A549 (cell line): ENCODE results near the gene PFN3.

Experiments used
- BHLHE40 ChIP-seq: IDR thresholded peaks from 2 replicates; pipeline ENCODE4 v1.6.1; 2012; ENCODE audit warnings: low read depth, low read length, inconsistent platforms
- CEBPB ChIP-seq, 2 experiments: fragments of >200 bp in 1 of 2; sonication (Bioruptor Twin) in 1 of 2; formaldehyde crosslinking in 1 of 2; IDR thresholded peaks; 2 replicates each; pipeline ENCODE4 v1.6.1; 2012 to 2016
- KDM1A ChIP-seq: fragments of 200-600 bp; sonication (generic); IDR thresholded peaks from 2 replicates; pipeline ENCODE4 v1.6.1; 2016; ENCODE audit warnings: low read depth, mild to moderate bottlenecking
- TF ChIP-seq, protein P1 (sequence below): fragments of >200 bp; sonication (Bioruptor Twin); formaldehyde crosslinking; IDR thresholded peaks from 3 replicates; pipeline ENCODE4 v1.5.1; 2016
- TF ChIP-seq, protein P2 (sequence below): IDR thresholded peaks from 2 replicates; pipeline ENCODE4 v1.6.1; 2012
- TF ChIP-seq, protein P3 (sequence below): IDR thresholded peaks from 2 replicates; pipeline ENCODE4 v1.6.1; 2012

DNA sequence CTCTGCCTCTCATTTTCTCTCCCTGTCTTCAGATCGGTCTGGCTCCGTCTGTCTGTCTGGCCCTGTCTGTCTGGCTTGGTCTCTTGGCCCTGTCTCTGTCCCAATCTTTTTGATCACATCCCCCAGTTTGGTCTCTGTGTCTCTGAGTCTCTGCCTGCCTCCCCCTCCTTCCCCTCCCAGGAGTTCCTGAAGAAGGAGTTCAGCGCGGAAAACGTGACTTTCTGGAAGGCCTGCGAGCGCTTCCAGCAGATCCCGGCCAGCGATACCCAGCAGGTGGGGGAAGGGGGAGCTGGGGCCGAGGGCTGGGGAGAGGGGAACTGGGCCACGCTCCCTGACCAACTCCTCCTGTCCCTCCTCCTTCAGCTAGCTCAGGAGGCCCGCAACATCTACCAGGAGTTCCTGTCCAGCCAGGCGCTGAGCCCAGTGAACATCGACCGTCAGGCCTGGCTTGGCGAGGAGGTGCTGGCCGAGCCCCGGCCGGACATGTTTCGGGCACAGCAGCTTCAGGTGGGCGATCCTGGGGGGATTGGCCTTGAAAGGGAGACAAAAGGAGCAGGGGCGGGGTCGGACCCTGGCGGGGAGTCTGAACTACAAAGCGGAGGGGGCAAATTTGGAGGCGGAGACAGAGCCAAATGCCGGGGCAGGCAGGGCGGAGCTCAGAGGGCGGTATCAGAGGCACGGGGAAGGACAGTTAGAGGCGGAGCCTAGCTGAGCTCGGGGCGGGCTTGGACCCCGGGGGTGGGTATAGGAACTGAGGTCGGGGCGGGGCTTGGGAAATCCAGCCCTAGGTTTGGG, 33.7 kb downstream of the PFN3 start:
- no peak for TF ChIP-seq KDM1A
- TF ChIP-seq, protein P1, sequence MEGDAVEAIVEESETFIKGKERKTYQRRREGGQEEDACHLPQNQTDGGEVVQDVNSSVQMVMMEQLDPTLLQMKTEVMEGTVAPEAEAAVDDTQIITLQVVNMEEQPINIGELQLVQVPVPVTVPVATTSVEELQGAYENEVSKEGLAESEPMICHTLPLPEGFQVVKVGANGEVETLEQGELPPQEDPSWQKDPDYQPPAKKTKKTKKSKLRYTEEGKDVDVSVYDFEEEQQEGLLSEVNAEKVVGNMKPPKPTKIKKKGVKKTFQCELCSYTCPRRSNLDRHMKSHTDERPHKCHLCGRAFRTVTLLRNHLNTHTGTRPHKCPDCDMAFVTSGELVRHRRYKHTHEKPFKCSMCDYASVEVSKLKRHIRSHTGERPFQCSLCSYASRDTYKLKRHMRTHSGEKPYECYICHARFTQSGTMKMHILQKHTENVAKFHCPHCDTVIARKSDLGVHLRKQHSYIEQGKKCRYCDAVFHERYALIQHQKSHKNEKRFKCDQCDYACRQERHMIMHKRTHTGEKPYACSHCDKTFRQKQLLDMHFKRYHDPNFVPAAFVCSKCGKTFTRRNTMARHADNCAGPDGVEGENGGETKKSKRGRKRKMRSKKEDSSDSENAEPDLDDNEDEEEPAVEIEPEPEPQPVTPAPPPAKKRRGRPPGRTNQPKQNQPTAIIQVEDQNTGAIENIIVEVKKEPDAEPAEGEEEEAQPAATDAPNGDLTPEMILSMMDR, result no peak
- TF ChIP-seq CEBPB (IDR thresholded peaks at IDR 0.05), result no peak
- TF ChIP-seq, protein P2, sequence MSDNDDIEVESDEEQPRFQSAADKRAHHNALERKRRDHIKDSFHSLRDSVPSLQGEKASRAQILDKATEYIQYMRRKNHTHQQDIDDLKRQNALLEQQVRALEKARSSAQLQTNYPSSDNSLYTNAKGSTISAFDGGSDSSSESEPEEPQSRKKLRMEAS, result no peak
- TF ChIP-seq BHLHE40, result no peak
- TF ChIP-seq, protein P3, sequence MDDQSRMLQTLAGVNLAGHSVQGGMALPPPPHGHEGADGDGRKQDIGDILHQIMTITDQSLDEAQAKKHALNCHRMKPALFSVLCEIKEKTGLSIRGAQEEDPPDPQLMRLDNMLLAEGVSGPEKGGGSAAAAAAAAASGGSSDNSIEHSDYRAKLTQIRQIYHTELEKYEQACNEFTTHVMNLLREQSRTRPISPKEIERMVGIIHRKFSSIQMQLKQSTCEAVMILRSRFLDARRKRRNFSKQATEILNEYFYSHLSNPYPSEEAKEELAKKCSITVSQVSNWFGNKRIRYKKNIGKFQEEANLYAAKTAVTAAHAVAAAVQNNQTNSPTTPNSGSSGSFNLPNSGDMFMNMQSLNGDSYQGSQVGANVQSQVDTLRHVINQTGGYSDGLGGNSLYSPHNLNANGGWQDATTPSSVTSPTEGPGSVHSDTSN, result no peak
